Fibroblast of lung (primary cell): ENCODE results near the gene ZW10. TPM values are rescaled to one million over a fixed set of nuclear protein-coding genes. Genes with fewer than 3 reads are reported as not detected.
"Not testable (repeated sequence)": the region's sequence is repeated elsewhere in the genome, so short reads cannot be mapped to it uniquely, and the experiment has no call there.

Experiments used
- DNase-seq, 2 donors: peaks; one replicate each; pipeline versions ENCODE4 v3.0.0 to v3.0.0-alpha.2; 2010; ENCODE audit warnings: low read depth in 2 of 2
- H2AFZ ChIP-seq: 2 replicates; pipeline ENCODE4 v1.5.1; 2012; ENCODE audit warnings: low read length, control low read depth, inconsistent platforms
- H3K27ac ChIP-seq: 2 replicates; pipeline ENCODE4 v1.5.1; 2011; ENCODE audit warnings: low read length, control low read depth; ENCODE audit not compliant: insufficient read depth
- H3K27me3 ChIP-seq: 2 replicates; pipeline ENCODE4 v1.5.1; 2011; ENCODE audit warnings: mild to moderate bottlenecking, low read length; ENCODE audit not compliant: control insufficient read depth, insufficient read depth
- H3K36me3 ChIP-seq: 2 replicates; pipeline ENCODE4 v1.5.1; 2011; ENCODE audit warnings: low read length; ENCODE audit not compliant: control insufficient read depth, insufficient read depth
- H3K4me1 ChIP-seq: 2 replicates; pipeline ENCODE4 v1.5.1; 2011; ENCODE audit warnings: low read length; ENCODE audit not compliant: control insufficient read depth, insufficient read depth; ENCODE audit errors: extremely low read depth
- H3K4me2 ChIP-seq: 2 replicates; pipeline ENCODE4 v1.5.1; 2011; ENCODE audit warnings: low read length, control low read depth; ENCODE audit not compliant: insufficient read depth; ENCODE audit errors: extremely low read depth
- H3K4me3 ChIP-seq, 4 experiments: fragments of 200-600 bp in 1 of 4; sonication (generic) in 1 of 4; replicated peaks in 1 of 4; 2 replicates each; pipeline ENCODE4 v1.5.1; 2011 to 2016; ENCODE audit warnings: low read length in 4 of 4, low read depth in 3 of 4, mild to moderate bottlenecking in 3 of 4, control low read depth in 2 of 4, inconsistent platforms in 1 of 4, mixed read lengths in 1 of 4; ENCODE audit not compliant: insufficient read depth in 1 of 4; ENCODE audit errors: control extremely low read depth in 1 of 4
- H3K79me2 ChIP-seq: 2 replicates; pipeline ENCODE4 v1.5.1; 2012; ENCODE audit warnings: mild to moderate bottlenecking, low read length, inconsistent platforms; ENCODE audit not compliant: control insufficient read depth, insufficient read depth
- H3K9ac ChIP-seq: 2 replicates; pipeline ENCODE4 v1.5.1; 2011; ENCODE audit warnings: mild to moderate bottlenecking, low read length, control low read depth; ENCODE audit not compliant: insufficient read depth
- H3K9me3 ChIP-seq: 2 replicates; pipeline ENCODE4 v1.5.1; 2012; ENCODE audit warnings: low read depth, low read length; ENCODE audit not compliant: control insufficient read depth, insufficient read depth
- H4K20me1 ChIP-seq: 2 replicates; pipeline ENCODE4 v1.5.1; 2011; ENCODE audit warnings: low read length; ENCODE audit not compliant: control insufficient read depth, insufficient read depth; ENCODE audit errors: extremely low read depth
- EZH2 ChIP-seq: IDR thresholded peaks from 2 replicates; pipeline ENCODE4 v1.5.1; 2012; ENCODE audit warnings: low read length, control low read depth, mild to moderate bottlenecking; ENCODE audit errors: missing control alignments
- polyA plus RNA-seq, 2 donors: library from polyadenylated mRNA; depleted of rRNA in 1 of 2; stranded (reverse) in 1 of 2; unstranded in 1 of 2; fragments of >200 nt; gene quantifications; 2 replicates each; pipeline ENCODE4 v1.2.1, GENCODE V29; 2011 to 2012; ENCODE audit warnings: missing spikeins in 1 of 2
- total RNA-seq: library from RNA; depleted of rRNA; stranded (reverse); fragments of >200 nt; gene quantifications from 2 replicates; pipeline ENCODE4 v1.2.1, GENCODE V29; 2014
- TF ChIP-seq, protein P1 (sequence below), 2 donors: IDR thresholded peaks in 1 of 2; conservative IDR thresholded peaks in 1 of 2; 1 replicate in 1 of 2; 2 replicates in 1 of 2; pipeline ENCODE4 v1.5.1; 2011 to 2012; ENCODE audit warnings: low read length in 2 of 2, control low read depth in 1 of 2, inconsistent platforms in 1 of 2, low read depth in 1 of 2, mild to moderate bottlenecking in 1 of 2

The ZW10 gene
- total and polyA plus RNA-seq, 2 donors (not counting 1 experiment from before 2014, with no cell fraction given) = 13.5 to 15.4 TPM

DNA sequence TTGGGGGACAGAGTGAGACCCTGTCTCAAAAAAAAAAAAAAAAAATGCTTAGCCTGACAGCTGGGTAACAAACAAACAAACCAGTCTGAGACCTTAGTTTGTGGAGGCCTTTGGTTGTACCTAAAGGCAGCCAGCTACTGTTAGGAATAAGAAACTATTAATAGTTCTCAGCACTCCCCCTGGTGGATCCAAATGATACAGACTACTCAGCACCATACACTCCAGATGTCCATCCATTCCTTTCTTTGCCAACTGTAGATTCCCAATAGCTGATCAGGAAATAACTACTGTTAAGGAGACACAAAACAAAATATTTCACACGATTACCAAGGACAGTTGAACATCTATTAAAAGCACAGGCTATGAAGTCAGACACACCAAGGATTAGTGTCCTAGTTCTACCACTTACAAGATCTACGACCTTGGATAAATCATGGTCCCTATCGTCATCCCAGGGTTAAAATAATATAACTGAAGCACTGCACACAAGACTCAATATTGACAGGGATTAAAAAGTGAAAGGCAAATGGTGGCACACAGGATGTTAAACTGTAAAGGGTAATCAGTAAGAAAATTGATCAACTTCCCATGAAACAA, 23.3 kb upstream of the ZW10 start:
- peak; percentile 29 to 42 for DNase-seq
- Histone ChIP-seq H3K79me2 (no peaks in the 10 kb centered on the region), H4K20me1 (no peaks in the 10 kb centered on the region), H2AFZ (no peak overlapping the region), H3K27ac (no peak overlapping the region), H3K9ac (no peak overlapping the region), H3K9me3 (no peaks in the 10 kb centered on the region), H3K4me3 (no peak overlapping the region), H3K27me3 (no peaks in the 10 kb centered on the region), H3K4me2 (no peak overlapping the region), H3K4me1 (no peaks in the 10 kb centered on the region), H3K36me3 (peaks cover 2% of the 10 kb centered on the region)
- TF ChIP-seq EZH2 = no peak
- TF ChIP-seq, protein P1, sequence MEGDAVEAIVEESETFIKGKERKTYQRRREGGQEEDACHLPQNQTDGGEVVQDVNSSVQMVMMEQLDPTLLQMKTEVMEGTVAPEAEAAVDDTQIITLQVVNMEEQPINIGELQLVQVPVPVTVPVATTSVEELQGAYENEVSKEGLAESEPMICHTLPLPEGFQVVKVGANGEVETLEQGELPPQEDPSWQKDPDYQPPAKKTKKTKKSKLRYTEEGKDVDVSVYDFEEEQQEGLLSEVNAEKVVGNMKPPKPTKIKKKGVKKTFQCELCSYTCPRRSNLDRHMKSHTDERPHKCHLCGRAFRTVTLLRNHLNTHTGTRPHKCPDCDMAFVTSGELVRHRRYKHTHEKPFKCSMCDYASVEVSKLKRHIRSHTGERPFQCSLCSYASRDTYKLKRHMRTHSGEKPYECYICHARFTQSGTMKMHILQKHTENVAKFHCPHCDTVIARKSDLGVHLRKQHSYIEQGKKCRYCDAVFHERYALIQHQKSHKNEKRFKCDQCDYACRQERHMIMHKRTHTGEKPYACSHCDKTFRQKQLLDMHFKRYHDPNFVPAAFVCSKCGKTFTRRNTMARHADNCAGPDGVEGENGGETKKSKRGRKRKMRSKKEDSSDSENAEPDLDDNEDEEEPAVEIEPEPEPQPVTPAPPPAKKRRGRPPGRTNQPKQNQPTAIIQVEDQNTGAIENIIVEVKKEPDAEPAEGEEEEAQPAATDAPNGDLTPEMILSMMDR (conservative IDR thresholded peaks at IDR 0.05 in 1 of 2, IDR thresholded peaks at IDR 0.05 in 1 of 2; ENCODE audit: low read depth in 1 of 2, low read length in 2 of 2) = peak; percentile 62 to 80

DNA sequence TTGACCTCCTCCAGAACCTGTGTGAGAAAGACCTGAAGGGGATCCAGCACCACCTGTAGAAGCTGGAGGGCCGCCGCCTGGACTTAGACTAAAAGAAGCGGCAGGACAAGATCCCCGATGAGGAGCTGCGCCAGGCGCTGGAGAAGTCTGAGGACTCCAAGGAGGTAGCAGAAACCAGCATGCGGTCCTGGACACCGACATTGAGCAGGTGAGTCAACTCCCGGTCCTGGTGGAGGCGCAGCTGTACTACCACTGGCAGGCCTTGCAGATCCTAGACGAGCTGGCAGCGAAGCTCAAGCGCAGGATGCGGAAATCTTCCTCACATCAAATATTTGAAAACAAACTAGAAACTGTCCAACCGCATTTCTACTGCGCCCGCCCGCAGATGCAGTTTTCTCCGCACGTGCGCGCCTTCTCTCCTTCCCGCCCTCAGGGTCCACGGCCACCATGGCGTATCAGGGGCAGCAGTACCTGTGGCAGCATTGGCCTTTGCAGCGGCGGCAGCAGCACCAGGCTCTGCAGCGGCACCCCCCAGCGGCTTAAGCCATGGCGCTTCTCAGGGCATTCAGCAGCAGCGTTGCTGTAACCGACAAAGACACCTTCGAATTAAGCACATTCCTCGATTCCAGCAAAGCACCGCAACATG, 16.3 kb upstream of the ZW10 start:
- no peak overlapping the region for H3K4me3 ChIP-seq
- H3K36me3 ChIP-seq = no peaks in the 10 kb centered on the region
- no peaks in the 10 kb centered on the region for H3K27me3 ChIP-seq
- DNase-seq = no peak
- no peak overlapping the region for H3K27ac ChIP-seq
- no peak overlapping the region for H3K4me2 ChIP-seq
- H2AFZ ChIP-seq = no peak overlapping the region
- no peaks in the 10 kb centered on the region for H3K9me3 ChIP-seq
- H3K9ac ChIP-seq = no peak overlapping the region
- TF ChIP-seq EZH2 = no peak
- TF ChIP-seq, protein P1 (conservative IDR thresholded peaks at IDR 0.05 in 1 of 2, IDR thresholded peaks at IDR 0.05 in 1 of 2; ENCODE audit: low read depth in 1 of 2, low read length in 2 of 2) = no peak
- H3K79me2 ChIP-seq = no peaks in the 10 kb centered on the region
- H4K20me1 ChIP-seq = no peaks in the 10 kb centered on the region
- H3K4me1 ChIP-seq = no peaks in the 10 kb centered on the region

DNA sequence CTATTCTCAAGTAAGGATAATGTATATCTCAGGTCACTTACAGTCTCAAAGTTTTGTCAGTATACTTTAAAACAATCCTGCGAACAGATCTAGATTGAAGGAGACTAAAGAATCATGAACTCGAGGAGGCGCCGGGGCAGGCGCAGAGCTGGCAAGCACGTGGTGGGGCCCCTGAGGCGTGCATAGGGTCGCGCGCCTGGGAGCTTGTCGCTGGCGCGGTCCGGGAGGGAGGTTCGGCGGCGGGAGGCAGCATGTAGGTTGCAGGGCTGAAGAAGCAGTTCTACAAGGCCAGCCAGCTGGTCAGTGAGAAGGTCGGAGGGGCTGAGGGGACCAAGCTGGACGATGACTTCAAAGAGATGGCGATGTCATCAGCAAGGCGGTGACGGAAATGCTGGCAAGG, 15.5 kb upstream of the ZW10 start:
- not testable (repeated sequence) for H4K20me1 ChIP-seq, H3K4me1 ChIP-seq, H3K4me3 ChIP-seq, H2AFZ ChIP-seq, H3K4me2 ChIP-seq, H3K9me3 ChIP-seq, H3K36me3 ChIP-seq, H3K9ac ChIP-seq, H3K27ac ChIP-seq, H3K27me3 ChIP-seq, DNase-seq, H3K79me2 ChIP-seq
